ENCODE data around the gene FNIP2. TPM values are rescaled to one million over a fixed set of nuclear protein-coding genes. Genes with fewer than 3 reads are reported as not detected.
A peak's percentile ranks its signal among the peaks of the same experiment; 100 is the strongest.
"Not testable (repeated sequence)": the region's sequence is repeated elsewhere in the genome, so short reads cannot be mapped to it uniquely, and the experiment has no call there.

Gene FNIP2
- total RNA-seq, 1 experiment from 2014 or later, result 0.56 TPM

DNA sequence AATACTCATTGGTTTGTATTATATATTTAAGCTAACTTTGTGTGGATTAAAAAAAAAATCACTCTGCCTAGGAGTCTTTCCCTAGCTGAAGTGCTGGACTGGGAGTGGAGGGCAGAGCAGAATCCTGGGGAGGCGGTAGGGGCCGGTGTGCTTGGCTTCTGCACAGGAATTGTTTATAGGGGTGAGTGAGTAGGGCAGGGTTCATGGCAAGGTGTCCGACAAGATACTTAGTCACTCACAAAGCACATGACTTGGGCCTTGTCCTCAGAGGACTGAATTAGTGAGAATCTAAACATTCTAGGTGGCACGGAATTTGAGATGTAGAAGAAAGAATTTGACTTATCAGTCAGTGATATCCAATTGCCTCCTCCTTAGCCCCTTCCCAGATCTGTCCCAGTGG is 32.2 kb downstream of the FNIP2 start:
- Histone ChIP-seq H3K9me3 (ENCODE audit: low read length) (no peaks in the 10 kb centered on the region), H3K9ac (ENCODE audit: low read length) (no peak overlapping the region), H4K20me1 (ENCODE audit: insufficient read depth, low read depth, low read length) (no peaks in the 10 kb centered on the region), H3K4me2 (ENCODE audit: low read depth, low read length, poor library complexity, severe bottlenecking) (no peak overlapping the region), H3K27me3 (ENCODE audit: low read length) (no peaks in the 10 kb centered on the region), H3K9me2 (replicated peaks; ENCODE audit: insufficient read depth, low read length) (no peaks in the 10 kb centered on the region), H3K4me3 (ENCODE audit: low read length) (no peak overlapping the region), H3K27ac (ENCODE audit: low read length) (no peak overlapping the region), H3K36me3 (ENCODE audit: insufficient read depth, low read length) (no peaks in the 10 kb centered on the region), H2AFZ (ENCODE audit: low read length) (no peak overlapping the region), H3K4me1 (ENCODE audit: low read length) (no peaks in the 10 kb centered on the region), H3K79me2 (ENCODE audit: low read length) (no peaks in the 10 kb centered on the region)
- DNase-seq, result no peak

GRCh38 chr4:158801677-158802076 is 32.9 kb downstream of the FNIP2 start:
- Histone ChIP-seq H3K27me3 (ENCODE audit: low read length) (no peaks in the 10 kb centered on the region), H3K36me3 (ENCODE audit: insufficient read depth, low read length) (no peaks in the 10 kb centered on the region), H3K4me1 (ENCODE audit: low read length) (no peaks in the 10 kb centered on the region), H2AFZ (ENCODE audit: low read length) (no peak overlapping the region), H3K4me2 (ENCODE audit: low read depth, low read length, poor library complexity, severe bottlenecking) (no peak overlapping the region), H3K27ac (ENCODE audit: low read length) (no peak overlapping the region), H3K9me3 (ENCODE audit: low read length) (no peaks in the 10 kb centered on the region), H3K9ac (ENCODE audit: low read length) (no peak overlapping the region), H3K79me2 (ENCODE audit: low read length) (no peaks in the 10 kb centered on the region), H3K9me2 (replicated peaks; ENCODE audit: insufficient read depth, low read length) (no peaks in the 10 kb centered on the region), H3K4me3 (ENCODE audit: low read length) (no peak overlapping the region), H4K20me1 (ENCODE audit: insufficient read depth, low read depth, low read length) (no peaks in the 10 kb centered on the region)
- no peak for DNase-seq

GRCh38 chr4:158802914-158803313 is 34.1 kb downstream of the FNIP2 start:
- Histone ChIP-seq H3K9me2 (replicated peaks; ENCODE audit: insufficient read depth, low read length) (no peaks in the 10 kb centered on the region), H3K9ac (ENCODE audit: low read length) (no peak overlapping the region), H3K27me3 (ENCODE audit: low read length) (no peaks in the 10 kb centered on the region), H3K36me3 (ENCODE audit: insufficient read depth, low read length) (no peaks in the 10 kb centered on the region), H3K4me1 (ENCODE audit: low read length) (no peaks in the 10 kb centered on the region), H3K79me2 (ENCODE audit: low read length) (no peaks in the 10 kb centered on the region), H2AFZ (ENCODE audit: low read length) (no peak overlapping the region), H3K4me3 (ENCODE audit: low read length) (no peak overlapping the region), H3K27ac (ENCODE audit: low read length) (no peak overlapping the region), H3K9me3 (ENCODE audit: low read length) (no peaks in the 10 kb centered on the region), H3K4me2 (ENCODE audit: low read depth, low read length, poor library complexity, severe bottlenecking) (no peak overlapping the region), H4K20me1 (ENCODE audit: insufficient read depth, low read depth, low read length) (no peaks in the 10 kb centered on the region)
- DNase-seq, result no peak

DNA sequence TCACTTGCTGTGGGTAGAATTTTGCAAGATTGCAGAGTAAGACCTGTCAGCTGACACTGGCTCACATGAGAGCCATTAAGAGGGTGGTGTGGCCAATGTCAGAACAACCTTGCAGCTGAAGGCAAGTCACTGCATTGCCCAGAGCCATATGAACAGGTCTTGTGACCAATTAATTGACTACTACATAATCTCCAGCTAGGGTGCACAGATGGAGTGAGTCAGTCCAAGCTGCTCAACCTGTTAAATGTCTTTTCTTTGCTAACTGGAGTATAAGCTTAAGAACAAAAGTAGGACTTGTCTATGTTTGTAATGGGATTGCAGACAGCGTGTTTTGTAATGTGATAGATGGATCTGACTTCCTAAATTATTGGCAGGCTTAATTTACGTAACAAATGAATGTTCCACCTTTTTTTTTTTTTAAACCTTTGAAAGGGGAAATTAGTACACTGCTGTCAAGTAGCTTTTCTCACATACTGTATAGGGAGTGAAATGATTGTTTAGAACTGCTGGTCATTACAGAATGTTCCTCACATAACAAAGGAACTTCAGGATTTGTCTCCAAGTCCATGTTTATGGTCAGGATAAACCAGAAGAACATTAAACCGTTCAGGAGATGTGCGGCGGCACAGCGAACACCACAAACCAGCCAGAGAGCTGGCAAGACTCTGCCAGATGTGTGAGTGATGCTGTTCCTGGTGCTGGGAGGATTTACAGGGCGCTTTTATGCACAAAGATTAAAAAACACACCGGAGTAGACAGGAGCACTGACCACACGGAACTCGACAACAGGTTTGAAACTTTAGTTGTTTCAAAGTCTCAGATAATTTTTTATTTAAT is 37.0 kb downstream of the FNIP2 start:
- no peaks in the 10 kb centered on the region for H3K79me2 ChIP-seq (ENCODE audit: low read length)
- no peak overlapping the region for H2AFZ ChIP-seq (ENCODE audit: low read length)
- no peaks in the 10 kb centered on the region for H3K36me3 ChIP-seq (ENCODE audit: insufficient read depth, low read length)
- H3K9ac ChIP-seq (ENCODE audit: low read length), result no peak overlapping the region
- no peaks in the 10 kb centered on the region for H3K9me3 ChIP-seq (ENCODE audit: low read length)
- H4K20me1 ChIP-seq (ENCODE audit: insufficient read depth, low read depth, low read length), result no peaks in the 10 kb centered on the region
- no peak overlapping the region for H3K4me2 ChIP-seq (ENCODE audit: low read depth, low read length, poor library complexity, severe bottlenecking)
- H3K4me3 ChIP-seq (ENCODE audit: low read length), result no peak overlapping the region
- no peak overlapping the region for H3K27ac ChIP-seq (ENCODE audit: low read length)
- peaks cover 10% of the 10 kb centered on the region for H3K4me1 ChIP-seq (ENCODE audit: low read length)
- DNase-seq, result no peak
- H3K27me3 ChIP-seq (ENCODE audit: low read length), result no peaks in the 10 kb centered on the region
- H3K9me2 ChIP-seq (replicated peaks; ENCODE audit: insufficient read depth, low read length), result no peaks in the 10 kb centered on the region

GRCh38 chr4:158807691-158808090 is 38.9 kb downstream of the FNIP2 start:
- H3K9me2 ChIP-seq (replicated peaks; ENCODE audit: insufficient read depth, low read length), result no peaks in the 10 kb centered on the region
- peaks cover 16% of the 10 kb centered on the region for H3K4me1 ChIP-seq (ENCODE audit: low read length)
- H3K27me3 ChIP-seq (ENCODE audit: low read length), result no peaks in the 10 kb centered on the region
- no peaks in the 10 kb centered on the region for H3K9me3 ChIP-seq (ENCODE audit: low read length)
- H3K9ac ChIP-seq (ENCODE audit: low read length), result no peak overlapping the region
- no peak for DNase-seq
- no peaks in the 10 kb centered on the region for H4K20me1 ChIP-seq (ENCODE audit: insufficient read depth, low read depth, low read length)
- H3K79me2 ChIP-seq (ENCODE audit: low read length), result no peaks in the 10 kb centered on the region
- H3K36me3 ChIP-seq (ENCODE audit: insufficient read depth, low read length), result no peaks in the 10 kb centered on the region
- H3K4me3 ChIP-seq (ENCODE audit: low read length), result no peak overlapping the region
- no peak overlapping the region for H2AFZ ChIP-seq (ENCODE audit: low read length)
- no peak overlapping the region for H3K27ac ChIP-seq (ENCODE audit: low read length)
- H3K4me2 ChIP-seq (ENCODE audit: low read depth, low read length, poor library complexity, severe bottlenecking), result no peak overlapping the region

GRCh38 chr4:158808399-158808798 is 39.6 kb downstream of the FNIP2 start:
- Histone ChIP-seq H3K27ac (ENCODE audit: low read length) (no peak overlapping the region), H3K9me3 (ENCODE audit: low read length) (no peaks in the 10 kb centered on the region), H4K20me1 (ENCODE audit: insufficient read depth, low read depth, low read length) (no peaks in the 10 kb centered on the region), H3K79me2 (ENCODE audit: low read length) (no peaks in the 10 kb centered on the region), H3K36me3 (ENCODE audit: insufficient read depth, low read length) (no peaks in the 10 kb centered on the region), H3K4me2 (ENCODE audit: low read depth, low read length, poor library complexity, severe bottlenecking) (no peak overlapping the region), H3K9ac (ENCODE audit: low read length) (no peak overlapping the region), H3K27me3 (ENCODE audit: low read length) (no peaks in the 10 kb centered on the region), H3K4me3 (ENCODE audit: low read length) (no peak overlapping the region), H3K4me1 (ENCODE audit: low read length) (peaks cover 16% of the 10 kb centered on the region), H2AFZ (ENCODE audit: low read length) (no peak overlapping the region), H3K9me2 (replicated peaks; ENCODE audit: insufficient read depth, low read length) (no peaks in the 10 kb centered on the region)
- no peak for DNase-seq

DNA sequence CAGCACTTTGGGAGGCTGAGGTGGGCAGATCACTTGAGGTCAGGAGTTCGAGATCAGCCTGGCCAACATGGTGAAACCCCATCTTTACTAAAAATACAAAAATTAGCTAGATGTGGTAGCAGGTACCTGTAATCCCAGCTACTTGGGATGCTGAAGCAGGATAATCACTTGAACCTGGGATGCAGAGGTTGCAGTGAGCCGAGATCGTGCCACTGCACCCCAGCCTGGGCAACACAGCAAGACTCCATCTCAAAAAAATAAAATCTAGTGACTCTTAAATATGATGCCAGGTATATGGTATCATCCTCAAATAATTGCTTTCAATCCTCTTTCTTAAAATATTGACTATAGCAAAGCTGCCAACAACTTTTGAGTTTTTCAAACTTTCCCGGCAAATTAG is 40.4 kb downstream of the FNIP2 start:
- H3K79me2 ChIP-seq (ENCODE audit: low read length); H3K27ac ChIP-seq (ENCODE audit: low read length); H3K4me3 ChIP-seq (ENCODE audit: low read length); H2AFZ ChIP-seq (ENCODE audit: low read length); H3K9me3 ChIP-seq (ENCODE audit: low read length); H3K9me2 ChIP-seq (replicated peaks; ENCODE audit: insufficient read depth, low read length); H4K20me1 ChIP-seq (ENCODE audit: insufficient read depth, low read depth, low read length); H3K9ac ChIP-seq (ENCODE audit: low read length); H3K27me3 ChIP-seq (ENCODE audit: low read length); H3K36me3 ChIP-seq (ENCODE audit: insufficient read depth, low read length); H3K4me2 ChIP-seq (ENCODE audit: low read depth, low read length, poor library complexity, severe bottlenecking); DNase-seq: not testable (repeated sequence)
- peaks cover 16% of the 10 kb centered on the region for H3K4me1 ChIP-seq (ENCODE audit: low read length)

GRCh38 chr4:158809611-158810486 is 41.0 kb downstream of the FNIP2 start:
- Histone ChIP-seq H4K20me1 (ENCODE audit: insufficient read depth, low read depth, low read length) (no peaks in the 10 kb centered on the region), H3K9ac (ENCODE audit: low read length) (no peak overlapping the region), H3K27ac (ENCODE audit: low read length) (no peak overlapping the region), H3K4me3 (ENCODE audit: low read length) (no peak overlapping the region), H3K27me3 (ENCODE audit: low read length) (no peaks in the 10 kb centered on the region), H3K79me2 (ENCODE audit: low read length) (no peaks in the 10 kb centered on the region), H3K9me3 (ENCODE audit: low read length) (no peaks in the 10 kb centered on the region), H2AFZ (ENCODE audit: low read length) (no peak overlapping the region), H3K4me2 (ENCODE audit: low read depth, low read length, poor library complexity, severe bottlenecking) (no peak overlapping the region), H3K4me1 (ENCODE audit: low read length) (peaks cover 16% of the 10 kb centered on the region), H3K36me3 (ENCODE audit: insufficient read depth, low read length) (no peaks in the 10 kb centered on the region), H3K9me2 (replicated peaks; ENCODE audit: insufficient read depth, low read length) (no peaks in the 10 kb centered on the region)
- DNase-seq, result peak; percentile 69

Measured in Karpas-422 (cell line).